Measurements from ENCODE around the gene PYCR2.
A peak's percentile ranks its signal among the peaks of the same experiment; 100 is the strongest.
"Not testable (repeated sequence)": the region's sequence is repeated elsewhere in the genome, so short reads cannot be mapped to it uniquely, and the experiment has no call there.

PYCR2 gene

DNA sequence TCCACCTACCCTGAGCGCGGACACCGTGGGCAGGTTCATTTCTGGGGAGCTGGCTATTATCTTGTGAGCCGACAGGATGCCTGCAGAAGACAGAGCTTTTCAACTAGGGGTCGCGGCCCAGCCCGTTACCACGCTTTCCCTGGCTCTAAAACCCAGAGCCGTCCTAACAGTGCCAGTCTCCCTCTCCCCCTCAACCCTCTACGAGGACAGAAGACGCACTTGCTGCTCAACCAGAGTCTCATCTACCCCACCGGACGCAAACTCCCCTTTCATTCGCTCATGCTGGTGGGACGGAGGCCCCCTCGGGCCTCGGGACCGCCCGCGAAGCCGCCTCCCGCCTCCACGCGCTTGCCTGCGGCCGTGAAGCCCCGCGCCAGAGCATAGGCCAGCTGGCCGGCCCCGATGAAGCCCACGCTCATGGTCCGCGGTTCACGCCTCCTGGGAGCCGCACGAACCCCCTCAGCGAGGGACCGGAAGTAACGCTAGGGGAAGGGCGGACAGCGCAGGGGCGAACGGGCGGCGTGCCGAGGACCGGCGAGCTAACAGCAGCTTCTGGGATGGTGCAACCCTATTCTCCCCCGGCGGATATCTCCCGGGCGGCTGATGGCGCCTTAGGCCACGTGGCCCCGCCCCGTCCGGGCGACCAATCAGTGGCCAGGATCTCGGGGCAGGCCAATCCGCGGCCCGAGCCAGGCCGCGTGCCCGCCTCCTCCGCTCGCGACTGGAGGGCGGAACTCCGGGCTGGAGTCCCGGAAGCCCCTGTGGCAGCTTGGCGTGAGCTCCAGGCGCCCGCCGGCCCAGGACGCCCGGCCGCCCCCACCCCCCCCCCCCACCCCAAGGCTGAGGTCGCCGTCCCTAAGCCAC, at the start of gene PYCR2:
PYCR2 (minus strand) TSS at position 559 of the 864 bp plus-strand sequence; CDS start at position 419, 140 bp downstream.
- peak; percentile 94 to 96 for DNase-seq

DNA sequence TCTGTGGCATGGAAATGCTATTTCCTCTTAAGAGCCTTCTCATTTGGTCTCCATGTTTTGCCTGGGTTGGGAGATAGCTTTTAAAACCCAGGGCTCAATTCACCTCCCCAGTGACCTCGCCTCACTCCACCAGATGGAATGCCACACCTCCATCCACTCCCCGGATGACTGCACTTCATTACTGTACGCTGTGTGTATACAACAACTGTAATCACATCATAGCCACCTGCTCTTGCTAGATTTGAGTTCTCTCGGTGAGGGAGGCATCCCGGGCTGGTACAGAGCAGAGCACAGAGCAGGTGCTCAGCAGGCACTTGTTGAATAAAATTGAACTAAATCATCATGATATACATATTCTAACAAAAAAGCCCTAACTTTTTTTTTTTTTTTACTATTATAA, 49.1 kb upstream of the PYCR2 start:
- DNase-seq, result no peak

DNA sequence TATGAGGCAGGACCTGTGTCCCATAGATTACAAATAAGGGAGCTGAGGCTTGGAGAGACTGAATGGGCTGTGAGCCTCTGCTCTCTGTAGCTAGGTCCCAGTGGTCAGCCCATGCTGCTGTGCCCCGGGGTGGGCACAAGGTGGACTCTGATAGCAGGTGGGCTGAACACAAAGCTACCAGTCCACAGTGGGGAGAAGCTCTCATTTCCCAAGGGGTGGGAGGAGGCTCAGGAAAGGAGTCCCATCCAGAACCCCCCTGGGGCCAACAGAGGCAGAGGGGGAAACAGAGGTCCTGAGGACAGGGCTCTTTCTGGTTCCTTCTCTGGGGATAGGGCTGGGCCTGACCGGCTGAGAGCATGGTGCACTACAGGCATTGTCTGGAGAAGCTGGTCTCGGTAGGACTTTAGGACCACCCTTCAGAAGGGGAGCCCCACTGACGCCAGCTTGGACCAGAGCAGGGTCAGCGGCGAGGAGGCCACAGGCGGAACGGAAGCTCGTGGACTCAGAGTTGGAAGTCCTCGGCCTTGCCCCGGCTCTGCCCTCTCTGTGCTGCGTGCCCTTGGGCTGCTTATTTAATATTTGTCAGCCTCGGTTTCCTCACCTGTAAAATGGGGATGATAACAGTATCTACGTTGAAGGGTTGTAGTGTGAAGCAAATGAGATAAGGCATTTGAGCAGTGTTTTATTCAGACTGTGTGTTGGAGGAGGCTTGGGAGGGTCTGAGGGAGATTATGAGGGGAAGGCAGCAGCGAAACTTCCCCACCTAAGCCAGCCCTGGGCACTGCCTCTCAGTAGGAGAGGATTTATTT, 48.5 kb upstream of the PYCR2 start:
- no peak for DNase-seq

DNA sequence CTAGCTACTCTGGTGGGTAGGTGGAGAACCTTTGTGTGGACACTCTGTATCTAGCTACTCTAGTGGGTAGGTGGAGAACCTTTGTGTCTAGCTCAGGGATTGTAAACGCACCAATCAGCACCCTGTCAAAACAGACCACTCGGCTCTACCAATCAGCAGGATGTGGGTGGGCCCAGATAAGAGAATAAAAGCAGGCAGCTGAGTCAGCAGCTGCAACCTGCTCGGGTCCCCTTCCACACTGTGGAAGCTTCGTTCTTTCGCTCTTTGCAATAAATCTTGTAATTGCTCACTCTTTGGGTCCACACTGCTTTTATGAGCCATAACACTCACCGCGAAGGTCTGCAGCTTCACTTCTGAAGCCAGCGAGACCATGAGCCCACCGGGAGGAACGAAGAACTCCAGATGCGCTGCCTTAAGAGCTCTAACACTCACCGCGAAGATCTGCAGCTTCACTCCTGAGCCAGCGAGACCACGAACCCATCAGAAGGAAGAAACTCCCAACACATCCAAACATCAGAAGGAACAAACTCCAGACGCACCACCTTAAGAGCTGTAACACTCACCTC, 46.6 kb upstream of the PYCR2 start:
- DNase-seq, result not testable (repeated sequence)

DNA sequence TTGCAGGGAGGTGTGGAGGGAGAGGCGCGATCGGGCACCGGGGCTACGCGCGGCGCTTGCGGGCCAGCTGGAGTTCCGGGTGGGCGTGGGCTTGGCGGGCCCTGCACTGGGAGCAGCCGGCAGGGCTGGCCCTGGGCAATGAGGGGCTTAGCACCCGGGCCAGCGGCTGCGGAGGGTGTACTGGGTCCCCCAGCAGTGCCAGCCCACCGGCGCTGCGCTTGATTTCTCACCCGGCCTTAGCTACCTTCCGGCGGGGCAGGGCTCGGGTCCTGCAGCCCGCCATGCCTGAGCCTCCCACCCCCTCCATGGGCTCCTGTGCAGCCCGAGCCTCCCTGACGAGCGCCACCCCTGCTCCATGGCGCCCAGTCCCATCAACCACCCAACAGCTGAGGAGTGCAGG, 45.7 kb upstream of the PYCR2 start:
- DNase-seq, result not testable (repeated sequence)

DNA sequence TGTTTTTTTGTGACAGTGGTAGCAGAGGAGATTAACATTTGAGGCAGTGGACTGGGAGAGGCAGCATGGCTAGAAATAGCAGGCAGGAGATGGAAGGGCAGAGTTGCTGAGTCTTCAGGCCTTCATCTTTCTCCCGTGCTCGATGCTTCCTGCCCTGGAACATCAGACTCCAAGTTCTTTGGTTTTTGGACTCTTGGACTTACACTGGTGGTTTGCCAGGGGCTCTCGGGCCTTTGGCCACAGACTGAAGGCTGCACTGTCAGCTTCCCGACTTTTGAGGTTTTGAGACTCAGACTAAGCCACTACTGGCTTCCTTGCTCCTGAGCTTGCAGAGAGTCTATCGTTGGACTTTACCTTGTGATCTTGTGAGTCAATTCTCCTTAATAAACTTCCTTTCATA, 41.2 kb upstream of the PYCR2 start:
- no peak for DNase-seq

DNA sequence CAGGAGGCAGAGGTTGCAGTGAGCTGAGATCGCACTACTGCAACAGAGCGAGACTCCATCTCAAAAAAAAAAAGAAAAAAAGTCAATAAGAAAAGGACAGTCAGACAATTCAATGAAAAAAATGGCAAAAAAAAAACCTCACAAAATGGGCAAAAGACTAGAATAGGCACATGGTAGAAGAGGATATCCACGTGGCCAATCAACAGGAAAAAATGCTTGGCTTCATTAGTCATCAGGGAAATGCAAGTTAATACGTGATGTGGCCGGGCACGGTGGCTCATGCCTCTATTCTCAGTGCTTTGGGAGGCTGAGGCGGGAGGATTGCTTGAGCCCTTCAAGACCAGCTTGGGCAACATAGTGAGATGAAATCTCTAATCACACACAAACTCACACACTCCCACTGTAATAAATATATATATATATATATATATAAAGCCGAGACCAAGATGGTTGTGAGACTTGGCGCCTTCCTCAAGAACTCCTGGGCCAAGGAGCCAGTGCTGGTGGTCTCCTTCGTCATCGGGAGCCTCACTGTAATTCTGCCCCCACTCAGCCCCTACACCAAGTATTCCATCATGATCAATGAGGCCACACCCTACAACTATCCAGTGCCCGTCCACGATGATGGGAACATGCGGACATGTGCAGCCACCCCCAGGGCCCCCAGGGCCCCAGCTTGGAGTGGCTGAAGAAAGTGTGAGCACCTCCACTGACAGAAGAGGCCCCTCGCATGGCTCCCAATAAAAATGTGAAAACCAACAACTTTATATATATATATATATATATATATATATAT, 39.9 kb upstream of the PYCR2 start:
- no peak for DNase-seq

DNA sequence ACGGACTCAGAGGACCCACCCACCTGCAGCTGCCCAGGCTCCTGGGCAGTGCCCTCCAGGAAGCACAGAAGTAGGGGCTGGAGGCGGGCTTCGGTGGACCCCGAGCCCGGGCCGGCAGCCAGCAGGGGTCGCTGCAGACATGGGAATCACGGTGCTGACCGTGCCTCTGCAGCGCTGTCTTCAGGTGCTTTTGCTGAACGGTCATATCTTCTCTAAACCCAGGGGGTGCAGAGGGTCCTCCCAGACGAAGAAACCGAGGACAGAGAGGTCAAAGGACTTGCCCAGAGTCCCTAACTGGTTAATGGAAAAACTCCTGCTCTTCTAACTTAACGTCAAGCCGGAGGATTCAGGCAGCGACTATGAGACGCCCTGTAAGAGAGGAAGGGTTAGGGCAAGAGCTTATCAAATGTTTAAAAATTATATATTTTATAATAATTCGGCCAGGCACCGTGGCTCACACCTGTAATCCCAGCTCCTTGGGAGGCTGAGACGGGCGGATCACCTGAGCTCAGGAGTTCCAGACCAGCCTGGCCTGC, 38.5 kb upstream of the PYCR2 start:
- DNase-seq, result peak; percentile 32 to 53

DNA sequence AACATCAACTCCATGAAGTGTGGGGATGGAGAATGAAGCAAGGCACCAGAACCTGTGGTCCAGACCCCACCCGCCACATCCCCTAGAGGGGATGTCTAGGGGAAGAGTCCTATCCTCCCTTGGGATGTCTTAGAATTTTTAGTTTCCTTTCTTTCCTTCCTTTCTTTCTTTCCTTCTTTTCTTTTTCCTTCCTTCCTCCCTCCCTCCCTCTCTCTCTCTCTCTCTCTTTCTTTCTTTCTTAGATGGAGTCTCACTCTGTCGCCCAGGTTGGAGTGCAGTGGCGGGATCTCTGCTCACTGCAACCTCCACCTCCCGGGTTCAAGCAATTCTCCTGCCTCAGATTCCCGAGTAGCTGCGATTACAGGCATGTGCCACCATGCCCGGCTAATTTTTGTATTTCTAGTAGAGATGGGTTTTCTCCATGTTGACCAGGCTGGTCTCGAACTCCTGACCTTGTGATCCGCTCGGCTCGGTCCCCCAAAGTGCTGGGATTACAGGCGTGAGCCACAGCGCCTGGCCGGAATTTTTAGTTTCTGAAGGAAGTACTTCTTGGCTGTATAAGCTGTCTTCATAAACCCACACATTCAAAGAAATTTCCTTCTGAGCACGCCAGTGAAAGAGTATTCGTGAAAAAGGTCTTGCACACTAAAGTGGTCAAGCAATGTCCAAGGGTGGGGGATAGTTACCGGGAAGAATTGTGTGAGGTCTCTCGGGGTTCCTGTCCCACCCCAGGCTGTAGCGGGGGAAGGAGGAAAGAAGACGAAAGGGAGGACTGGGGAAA, 37.8 kb upstream of the PYCR2 start:
- DNase-seq, result no peak

DNA sequence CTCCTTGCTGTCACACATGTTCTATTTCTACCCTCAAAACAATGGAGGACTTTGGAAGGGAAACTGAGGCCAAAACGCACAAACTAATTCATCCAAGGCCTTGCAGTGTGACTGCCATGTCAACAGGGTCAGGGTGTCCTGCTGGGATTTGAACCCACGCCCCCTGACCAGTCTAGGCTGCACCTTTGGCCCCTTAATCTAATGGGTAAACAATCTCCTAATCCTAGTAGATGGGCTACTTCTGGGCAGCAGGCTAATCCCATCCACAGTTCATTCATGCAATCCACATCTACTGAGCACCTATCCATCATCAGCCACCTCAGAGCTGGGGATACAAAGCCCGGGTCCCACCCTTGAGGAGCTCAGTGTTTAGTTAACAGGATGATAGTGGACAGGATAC, 34.0 kb upstream of the PYCR2 start:
- no peak for DNase-seq

DNA sequence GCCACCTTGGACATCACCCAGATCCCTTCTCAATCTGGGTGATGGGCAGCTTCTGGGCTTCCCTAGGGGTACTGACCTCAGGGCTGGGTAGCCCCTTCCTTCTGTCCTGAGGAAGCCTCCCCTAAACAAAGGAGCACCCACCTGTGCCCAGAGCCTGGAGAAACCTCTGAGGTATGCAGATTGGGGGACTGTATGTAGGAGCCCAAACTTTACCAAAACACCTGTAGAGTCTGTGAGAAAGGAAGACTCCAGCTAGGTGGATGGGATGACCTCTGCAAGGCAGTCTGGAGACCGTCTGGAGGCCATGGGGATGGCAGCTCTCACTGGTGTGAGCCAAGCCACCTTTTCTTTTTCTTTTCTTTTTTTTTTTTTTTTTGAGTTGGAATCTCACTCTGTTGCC, 30.7 kb upstream of the PYCR2 start:
- no peak for DNase-seq

DNA sequence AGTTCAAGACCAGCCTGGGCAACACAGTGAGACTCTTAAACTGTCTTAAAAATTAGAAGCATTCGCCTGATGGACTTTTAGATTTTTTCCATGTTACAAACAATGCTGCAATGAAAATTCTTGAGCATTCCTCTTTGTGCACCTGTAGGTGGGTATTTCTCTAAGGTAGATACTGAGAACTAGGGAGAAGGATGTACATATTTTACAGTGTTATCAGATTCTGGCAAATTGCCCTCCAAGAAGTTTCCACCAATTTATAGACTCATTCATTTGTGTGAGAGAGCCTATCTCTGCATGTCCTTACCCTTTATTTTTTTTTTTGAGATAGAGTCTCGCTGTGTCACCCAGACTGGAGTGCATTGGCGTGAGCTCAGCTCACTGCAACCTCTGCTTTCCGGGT, 29.3 kb upstream of the PYCR2 start:
- DNase-seq, result no peak

DNA sequence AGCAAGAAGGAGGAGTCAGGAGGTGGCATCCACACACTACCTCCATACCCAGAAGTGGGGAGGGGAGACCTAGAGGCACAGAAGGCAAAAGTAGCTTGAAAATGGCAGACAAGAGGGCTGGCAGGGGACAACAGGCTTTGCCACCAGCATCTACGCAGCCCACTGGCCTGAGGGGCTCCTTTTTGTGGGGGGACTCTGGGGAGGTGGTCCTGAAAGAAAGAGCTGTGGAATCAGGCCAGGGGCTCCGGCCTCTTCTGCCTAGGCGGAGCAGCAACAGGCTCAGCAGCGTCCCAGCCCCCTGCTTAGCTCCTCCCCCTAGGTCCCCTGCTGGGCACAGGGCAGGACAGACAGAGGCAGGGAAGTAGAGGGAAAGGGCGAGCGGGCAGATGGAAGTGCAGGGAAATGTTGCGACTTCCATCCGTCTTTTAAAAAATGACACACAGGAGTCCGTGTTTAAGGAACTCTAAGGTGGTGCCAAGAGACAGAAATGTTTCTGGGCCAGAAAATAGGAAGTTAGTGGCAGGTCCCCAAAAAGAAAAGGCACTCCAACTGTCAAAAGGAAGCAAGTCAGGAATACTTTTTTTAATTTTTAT, 27.0 kb upstream of the PYCR2 start:
- DNase-seq, result no peak

DNA sequence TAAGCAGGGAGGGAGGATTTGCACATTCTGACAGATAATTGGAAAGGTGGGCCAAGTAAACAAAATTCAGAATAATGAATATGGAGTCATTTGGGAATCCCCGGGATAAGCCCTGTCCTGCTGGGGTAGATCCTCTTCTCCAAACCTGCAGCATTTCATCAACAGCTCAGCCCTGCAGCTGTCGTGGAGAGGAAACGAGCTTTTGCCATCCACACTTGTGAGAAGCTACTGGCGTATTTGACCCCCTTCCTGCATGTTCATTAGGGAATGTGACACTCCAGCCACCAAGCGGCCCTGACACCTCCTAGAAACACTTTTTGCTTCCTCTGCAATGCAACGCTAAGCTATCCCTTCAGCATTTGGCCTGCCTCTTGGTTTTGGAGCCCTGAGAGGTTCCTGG, 25.0 kb upstream of the PYCR2 start:
- no peak for DNase-seq

DNA sequence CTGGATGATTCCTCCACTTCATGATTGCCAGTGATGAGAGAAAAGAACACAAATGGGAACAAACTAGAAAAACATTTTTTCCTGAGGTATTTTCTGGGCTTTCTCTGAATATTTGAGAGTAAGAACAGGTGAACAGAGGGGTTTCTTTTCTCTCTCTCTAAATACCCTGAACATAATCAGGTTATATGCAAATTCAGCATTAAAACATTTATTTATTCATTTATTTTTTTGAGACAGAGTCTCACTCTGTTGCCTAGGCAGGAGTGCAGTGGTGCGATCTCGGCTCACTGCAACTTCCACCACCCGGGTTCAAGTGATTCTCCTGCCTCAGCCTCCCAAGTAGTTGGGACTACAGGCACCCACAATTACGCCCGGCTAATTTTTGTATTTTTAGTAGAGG, 22.8 kb upstream of the PYCR2 start:
- DNase-seq, result no peak

DNA sequence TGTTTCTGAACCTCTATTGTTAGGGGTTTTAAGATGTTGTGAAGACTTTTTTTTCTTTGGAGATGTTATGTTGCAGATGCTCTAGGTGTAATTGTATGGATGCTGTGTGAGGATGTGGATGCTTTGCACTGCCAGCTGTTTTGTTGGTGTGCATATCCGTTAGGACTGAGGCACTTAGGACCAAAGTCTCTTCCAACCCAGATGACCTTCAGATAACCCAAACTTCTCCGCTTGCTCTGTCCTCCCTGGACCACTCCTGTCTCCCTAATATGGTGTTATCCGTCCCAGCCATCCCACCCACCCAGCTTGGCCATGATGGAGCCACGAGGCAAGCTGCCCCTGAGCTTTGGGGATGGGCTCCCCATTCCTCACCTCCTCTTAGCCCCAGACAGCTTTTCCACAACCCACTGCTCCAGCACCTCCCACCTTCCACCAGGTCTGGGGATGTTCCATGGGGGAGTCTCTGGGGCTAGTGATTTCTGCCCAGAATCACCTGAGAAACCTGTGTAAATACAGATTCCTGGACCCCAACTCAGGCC, 22.1 kb upstream of the PYCR2 start:
- no peak for DNase-seq

DNA sequence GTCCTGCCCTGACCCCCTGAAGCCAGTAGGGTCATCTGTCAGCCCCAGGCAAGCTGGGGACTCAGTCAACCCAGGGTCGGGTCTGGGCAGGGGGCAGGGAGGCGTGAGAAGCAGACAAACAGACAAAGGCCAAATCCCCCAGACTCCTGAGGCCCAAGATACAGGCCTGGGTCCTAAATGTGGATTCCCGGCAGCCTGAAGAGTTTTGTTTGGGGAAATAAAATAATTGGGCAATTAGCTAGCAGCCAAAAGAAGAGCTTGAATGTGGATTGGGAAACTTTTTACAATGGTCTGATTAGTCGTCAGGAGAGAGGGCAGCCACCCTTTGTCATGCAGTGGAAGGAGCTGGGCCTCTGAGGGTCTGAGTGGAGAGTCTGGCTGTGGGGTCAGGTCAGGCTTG, 21.5 kb upstream of the PYCR2 start:
- no peak for DNase-seq

DNA sequence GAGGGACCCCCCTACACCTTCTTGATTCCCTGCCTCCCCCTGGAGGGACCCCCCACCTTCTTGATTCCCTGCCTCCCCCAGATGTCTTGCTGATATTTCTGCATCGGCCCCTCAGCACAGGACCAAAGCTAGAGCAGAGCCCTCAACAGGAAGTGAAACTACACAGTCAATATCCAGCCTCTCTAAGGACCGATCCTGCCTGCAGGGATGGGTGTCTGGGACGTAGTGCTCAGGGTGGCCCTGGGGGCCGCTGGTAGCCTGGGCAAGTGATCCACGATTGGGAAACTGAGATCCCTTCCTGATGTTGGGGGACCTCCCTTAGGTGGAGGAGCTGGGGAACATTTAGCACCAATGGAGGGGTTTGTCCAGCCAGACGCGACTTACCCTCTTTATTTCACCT, 20.9 kb upstream of the PYCR2 start:
- peak in 1 of 2 donors; percentile 19 for DNase-seq

DNA sequence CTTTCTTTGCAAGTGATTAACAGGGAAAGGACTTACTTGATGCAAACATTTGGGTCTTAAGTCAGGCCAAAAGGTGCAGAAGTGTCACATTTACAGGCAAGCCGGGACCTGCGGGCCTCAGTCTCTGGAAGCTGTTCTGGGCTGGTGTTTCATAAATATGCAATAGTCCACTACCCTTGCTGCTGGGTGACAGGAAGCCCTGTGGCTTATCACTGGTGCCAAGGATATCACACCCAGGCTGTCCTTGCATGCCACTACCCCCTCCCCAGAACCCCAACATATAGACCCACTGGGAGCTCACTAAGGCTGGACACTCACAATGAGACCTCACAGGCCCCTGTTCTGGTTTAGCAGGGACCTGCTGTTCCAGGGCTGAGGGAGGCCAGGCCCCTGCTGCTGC, 20.3 kb upstream of the PYCR2 start:
- no peak for DNase-seq

DNA sequence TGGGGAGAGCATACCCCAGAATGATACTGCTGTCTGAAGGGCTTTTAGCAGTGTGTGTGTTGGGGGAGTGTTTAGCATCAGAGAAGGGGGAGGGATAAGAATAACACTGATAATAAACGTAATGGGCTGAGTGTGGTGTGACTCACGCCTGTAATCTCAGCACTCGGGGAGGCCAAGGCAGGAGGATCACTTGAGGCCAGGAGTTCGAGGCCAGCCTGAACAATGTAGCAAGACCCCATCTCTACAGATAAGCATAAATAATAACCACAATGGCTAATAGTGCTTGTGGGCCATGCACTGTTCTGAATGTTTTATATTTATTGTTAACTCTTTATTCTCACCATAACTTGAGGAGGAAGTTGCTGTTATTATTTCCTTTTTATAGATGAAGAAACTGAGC, 19.5 kb upstream of the PYCR2 start:
- no peak for DNase-seq

DNA sequence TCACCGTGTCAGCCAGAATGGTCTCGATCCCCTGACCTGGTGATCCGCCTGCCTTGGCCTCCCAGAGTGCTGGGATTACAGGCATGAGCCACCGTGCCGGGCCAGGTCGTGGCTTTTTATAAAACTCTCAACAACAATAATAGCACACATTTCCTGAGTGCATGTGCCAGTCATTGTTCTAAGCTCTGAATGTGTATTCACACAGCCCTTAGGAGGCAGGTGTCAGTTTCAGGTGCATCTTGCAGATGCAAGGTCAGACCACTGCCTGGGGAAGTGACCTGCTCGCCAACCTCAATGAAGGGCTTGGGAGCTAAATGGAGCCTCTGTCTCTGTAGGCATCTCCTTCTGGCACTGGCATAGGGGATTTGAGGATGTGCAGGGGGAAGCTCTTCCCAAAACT, 18.5 kb upstream of the PYCR2 start:
- DNase-seq, result no peak

Measured in CD4-positive, alpha-beta T cell treated with Interferon alpha-2 for 1 hour (primary cell).